Mononuclear cell (primary cell): ENCODE data around the gene CXCL11. TPM values are rescaled to one million over a fixed set of nuclear protein-coding genes. Genes with fewer than 3 reads are reported as not detected.

ENCODE experiments used
- H3K27me3 ChIP-seq: 2 replicates; pipeline ENCODE4 v1.6.0; 2011; ENCODE audit warnings: low read length, control low read depth; ENCODE audit not compliant: insufficient read depth
- H3K4me1 ChIP-seq: 2 replicates; pipeline ENCODE4 v1.5.1; 2011; ENCODE audit warnings: mild to moderate bottlenecking, low read length, control low read depth; ENCODE audit not compliant: insufficient read depth
- H3K4me3 ChIP-seq: 2 replicates; pipeline ENCODE4 v1.5.1; 2011; ENCODE audit warnings: mild to moderate bottlenecking, low read length, moderate library complexity
- H3K9me3 ChIP-seq: 2 replicates; pipeline ENCODE4 v1.5.1; 2011; ENCODE audit warnings: low read depth, mild to moderate bottlenecking, control low read depth, low read length
- total RNA-seq: library from RNA; depleted of rRNA; stranded (reverse); fragments of >200 nt; gene quantifications from one replicate; pipeline ENCODE4 v1.2.3, GENCODE V29; 2012

Gene CXCL11
- total RNA-seq, 1 donor, result 0.10 TPM

GRCh38 chr4:75997946-75998345, 37.9 kb downstream of the CXCL11 start:
- Histone ChIP-seq H3K9me3 (no peaks in the 10 kb centered on the region), H3K27me3 (no peaks in the 10 kb centered on the region), H3K4me3 (no peak overlapping the region), H3K4me1 (peaks cover 12% of the 10 kb centered on the region)

DNA sequence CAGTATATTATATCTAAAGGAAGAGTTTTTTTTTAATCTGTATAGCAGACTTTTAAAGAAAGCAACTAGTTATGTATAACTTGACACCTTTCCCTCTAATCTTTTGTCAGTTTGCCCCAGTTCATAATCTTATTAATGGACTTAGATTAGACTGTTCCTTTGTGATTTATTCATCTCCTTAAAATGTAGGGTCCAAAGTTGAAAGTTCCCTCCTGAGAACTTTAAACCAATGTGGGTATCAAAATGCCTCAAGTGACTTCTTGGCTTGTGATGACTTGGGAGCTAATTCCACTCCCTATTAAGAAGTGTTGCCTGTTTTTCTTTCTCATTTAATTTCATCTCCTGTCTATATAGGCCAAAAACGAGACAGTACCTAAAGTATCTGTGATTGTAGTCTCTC, 38.8 kb downstream of the CXCL11 start:
- Histone ChIP-seq H3K4me3 (no peak overlapping the region), H3K4me1 (peaks cover 6% of the 10 kb centered on the region), H3K27me3 (no peaks in the 10 kb centered on the region), H3K9me3 (no peaks in the 10 kb centered on the region)

- no peaks in the 10 kb centered on the region for H3K27me3 ChIP-seq
- H3K4me3 ChIP-seq, result no peak overlapping the region
- H3K9me3 ChIP-seq, result no peaks in the 10 kb centered on the region
- peaks cover 4% of the 10 kb centered on the region for H3K4me1 ChIP-seq
Observed at GRCh38 chr4:75995727-75996126, 40.1 kb downstream of the CXCL11 start.

GRCh38 chr4:75992462-75992861, 43.4 kb downstream of the CXCL11 start:
- H3K4me3 ChIP-seq, result no peak overlapping the region
- no peaks in the 10 kb centered on the region for H3K27me3 ChIP-seq
- no peaks in the 10 kb centered on the region for H3K9me3 ChIP-seq
- peaks cover 27% of the 10 kb centered on the region for H3K4me1 ChIP-seq

GRCh38 chr4:75989846-75990528, 45.9 kb downstream of the CXCL11 start:
- peak overlapping the region; percentile 94 for H3K4me3 ChIP-seq

GRCh38 chr4:75985116-75985515, 50.8 kb downstream of the CXCL11 start:
- H3K4me1 ChIP-seq, result peaks cover 26% of the 10 kb centered on the region
- no peak overlapping the region for H3K4me3 ChIP-seq
- no peaks in the 10 kb centered on the region for H3K9me3 ChIP-seq
- H3K27me3 ChIP-seq, result no peaks in the 10 kb centered on the region

More at GRCh38 chr4:75989846-75990528, 45.9 kb downstream of the CXCL11 start:
- no peaks in the 10 kb centered on the region for H3K9me3 ChIP-seq
- H3K27me3 ChIP-seq, result no peaks in the 10 kb centered on the region
- peaks cover 31% of the 10 kb centered on the region for H3K4me1 ChIP-seq

Other genes with a start within 250 kb of the CXCL11 start
- 0.63 TPM for gene PPEF2, start 133.6 kb downstream of the CXCL11 start, total RNA-seq
- gene NAAA, start 95.1 kb downstream of the CXCL11 start, total RNA-seq, result 115 TPM
- 35.2 TPM for gene SDAD1, start 45.1 kb downstream of the CXCL11 start, total RNA-seq
- gene CXCL9, start 28.6 kb downstream of the CXCL11 start, total RNA-seq, result 0.52 TPM
- 0.42 TPM for gene CXCL10, start 12.6 kb downstream of the CXCL11 start, total RNA-seq
- not detected for gene ART3, start 38.6 kb upstream of the CXCL11 start, total RNA-seq
- 82.9 TPM for gene NUP54, start 112.3 kb upstream of the CXCL11 start, total RNA-seq
- 35.3 TPM for gene SCARB2, start 177.8 kb upstream of the CXCL11 start, total RNA-seq
- 0.21 TPM for gene FAM47E, start 215.7 kb upstream of the CXCL11 start, total RNA-seq